Right atrium auricular region (tissue), 2 donors: ENCODE data around the gene RWDD1. TPM values are rescaled to one million over a fixed set of nuclear protein-coding genes. Genes with fewer than 3 reads are reported as not detected.

Experiments used
- DNase-seq: peaks from one replicate; pipeline ENCODE4 v3.0.0-alpha.2; 2019; ENCODE audit warnings: low spot score
- H3K27ac ChIP-seq, 2 donors: fragments of 200-600 bp; sonication (generic); 1 replicate in 1 of 2; 2 replicates in 1 of 2; pipeline ENCODE4 v1.5.1; 2016 to 2019
- H3K27me3 ChIP-seq, 2 donors: fragments of 200-600 bp; sonication (generic); one replicate each; pipeline versions ENCODE4 v1.5.1 to v1.6.0; 2017 to 2019
- H3K36me3 ChIP-seq: fragments of 200-600 bp; sonication (generic); one replicate; pipeline ENCODE4 v1.5.1; 2016
- H3K4me1 ChIP-seq, 2 donors: fragments of 200-600 bp; sonication (generic); one replicate each; pipeline versions ENCODE4 v1.5.1 to v1.6.0; 2017 to 2019
- H3K4me3 ChIP-seq, 2 donors: fragments of 200-600 bp; sonication (generic); 1 replicate in 1 of 2; 2 replicates in 1 of 2; pipeline ENCODE4 v1.5.1; 2017 to 2019; ENCODE audit warnings: mild to moderate bottlenecking in 1 of 2, moderate library complexity in 1 of 2
- H3K9me3 ChIP-seq, 2 donors: fragments of 200-600 bp; sonication (generic); one replicate each; pipeline ENCODE4 v1.5.1; 2019
- CTCF ChIP-seq, 2 donors: fragments of 200-600 bp; sonication (generic); IDR thresholded peaks; one replicate each; pipeline ENCODE4 v1.5.1; 2019; ENCODE audit warnings: antibody characterized with exemption in 2 of 2
- total RNA-seq, 2 donors: library from RNA; depleted of rRNA; stranded (reverse); fragments of >200 nt; gene quantifications; one replicate each; pipeline ENCODE4 v1.1.0, GENCODE V29; 2016

RWDD1 gene
- total RNA-seq, 2 donors from 2014 or later, result 42.2 to 46.9 TPM

- H3K4me3 ChIP-seq, result no peak overlapping the region
These were observed 41.6 kb upstream of the RWDD1 start for GRCh38 chr6:116529466-116530290.

GRCh38 chr6:116530436-116530835 lies 40.9 kb upstream of the RWDD1 start:
- no peak overlapping the region for H3K27ac ChIP-seq
- TF ChIP-seq CTCF (IDR thresholded peaks at IDR 0.05), result no peak
- DNase-seq, result no peak
- H3K4me1 ChIP-seq, result no peaks in the 10 kb centered on the region
- no peak overlapping the region for H3K4me3 ChIP-seq
- H3K36me3 ChIP-seq, result no peaks in the 10 kb centered on the region
- no peaks in the 10 kb centered on the region for H3K27me3 ChIP-seq
- no peaks in the 10 kb centered on the region for H3K9me3 ChIP-seq

More at GRCh38 chr6:116529466-116530290, 41.6 kb upstream of the RWDD1 start:
- H3K27ac ChIP-seq, result no peak overlapping the region
- no peak for DNase-seq
- no peaks in the 10 kb centered on the region for H3K36me3 ChIP-seq
- H3K27me3 ChIP-seq, result no peaks in the 10 kb centered on the region
- TF ChIP-seq CTCF (IDR thresholded peaks at IDR 0.05), result no peak
- no peaks in the 10 kb centered on the region for H3K4me1 ChIP-seq
- no peaks in the 10 kb centered on the region for H3K9me3 ChIP-seq

GRCh38 chr6:116531675-116532570 lies 39.4 kb upstream of the RWDD1 start:
- no peaks in the 10 kb centered on the region for H3K27me3 ChIP-seq
- no peak overlapping the region for H3K4me3 ChIP-seq
- peak; percentile 71 to 87 for TF ChIP-seq CTCF (IDR thresholded peaks at IDR 0.05)
- no peaks in the 10 kb centered on the region for H3K36me3 ChIP-seq
- H3K9me3 ChIP-seq, result no peaks in the 10 kb centered on the region
- no peak overlapping the region for H3K27ac ChIP-seq
- no peaks in the 10 kb centered on the region for H3K4me1 ChIP-seq
- no peak for DNase-seq

- H3K27ac ChIP-seq, result no peak overlapping the region
- H3K9me3 ChIP-seq, result no peaks in the 10 kb centered on the region
- no peaks in the 10 kb centered on the region for H3K36me3 ChIP-seq
- no peak for DNase-seq
- TF ChIP-seq CTCF (IDR thresholded peaks at IDR 0.05), result no peak
- H3K4me1 ChIP-seq, result no peaks in the 10 kb centered on the region
- H3K27me3 ChIP-seq, result no peaks in the 10 kb centered on the region
- H3K4me3 ChIP-seq, result no peak overlapping the region
These were observed 37.9 kb upstream of the RWDD1 start for GRCh38 chr6:116533233-116533957.

GRCh38 chr6:116535109-116535508 lies 36.2 kb upstream of the RWDD1 start:
- Histone ChIP-seq H3K36me3 (no peaks in the 10 kb centered on the region), H3K9me3 (no peaks in the 10 kb centered on the region), H3K4me1 (no peaks in the 10 kb centered on the region), H3K27me3 (no peaks in the 10 kb centered on the region), H3K27ac (no peak overlapping the region), H3K4me3 (no peak overlapping the region)
- TF ChIP-seq CTCF (IDR thresholded peaks at IDR 0.05), result no peak
- DNase-seq, result no peak
